Body of pancreas (tissue), 4 donors: ENCODE measurements around the gene GGTA1.
"Not testable (repeated sequence)": the region's sequence is repeated elsewhere in the genome, so short reads cannot be mapped to it uniquely, and the experiment has no call there.

Experiments used
- POLR2A ChIP-seq, 3 donors: fragments of 450-650 bp; IDR thresholded peaks; one replicate each; pipeline ENCODE4 v1.6.1; 2016; ENCODE audit warnings: antibody characterized with exemption in 3 of 3, mild to moderate bottlenecking in 2 of 3
- TF ChIP-seq, protein P1 (sequence below), 7 experiments: fragments of 450-650 bp in 4 of 7; fragments of 200-600 bp in 3 of 7; sonication (generic) in 3 of 7; IDR thresholded peaks; one replicate each; pipeline ENCODE4 v1.5.1; 2016 to 2019; ENCODE audit warnings: antibody characterized with exemption in 7 of 7

DNA sequence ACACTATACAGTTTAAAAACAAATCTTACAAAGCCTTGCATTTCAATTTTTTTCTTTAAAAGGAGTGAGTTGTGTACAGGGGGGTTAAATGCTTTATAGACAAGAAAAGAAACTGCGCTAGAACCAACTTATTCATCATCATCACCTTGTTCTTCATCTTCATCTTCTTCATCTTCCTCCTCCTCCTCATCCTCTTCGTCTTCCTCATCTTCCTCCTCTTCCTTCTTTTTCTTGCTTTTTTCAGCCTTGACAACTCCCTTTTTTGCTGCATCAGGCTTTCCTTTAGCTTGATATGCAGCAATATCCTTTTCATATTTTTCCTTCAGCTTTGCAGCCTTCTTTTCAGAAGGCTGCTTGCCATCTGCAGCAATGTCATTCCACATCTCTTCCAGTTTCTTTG is 20.0 kb upstream of the GGTA1 start:
- TF ChIP-seq, protein P1, sequence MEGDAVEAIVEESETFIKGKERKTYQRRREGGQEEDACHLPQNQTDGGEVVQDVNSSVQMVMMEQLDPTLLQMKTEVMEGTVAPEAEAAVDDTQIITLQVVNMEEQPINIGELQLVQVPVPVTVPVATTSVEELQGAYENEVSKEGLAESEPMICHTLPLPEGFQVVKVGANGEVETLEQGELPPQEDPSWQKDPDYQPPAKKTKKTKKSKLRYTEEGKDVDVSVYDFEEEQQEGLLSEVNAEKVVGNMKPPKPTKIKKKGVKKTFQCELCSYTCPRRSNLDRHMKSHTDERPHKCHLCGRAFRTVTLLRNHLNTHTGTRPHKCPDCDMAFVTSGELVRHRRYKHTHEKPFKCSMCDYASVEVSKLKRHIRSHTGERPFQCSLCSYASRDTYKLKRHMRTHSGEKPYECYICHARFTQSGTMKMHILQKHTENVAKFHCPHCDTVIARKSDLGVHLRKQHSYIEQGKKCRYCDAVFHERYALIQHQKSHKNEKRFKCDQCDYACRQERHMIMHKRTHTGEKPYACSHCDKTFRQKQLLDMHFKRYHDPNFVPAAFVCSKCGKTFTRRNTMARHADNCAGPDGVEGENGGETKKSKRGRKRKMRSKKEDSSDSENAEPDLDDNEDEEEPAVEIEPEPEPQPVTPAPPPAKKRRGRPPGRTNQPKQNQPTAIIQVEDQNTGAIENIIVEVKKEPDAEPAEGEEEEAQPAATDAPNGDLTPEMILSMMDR (IDR thresholded peaks at IDR 0.05), result not testable (repeated sequence)
- not testable (repeated sequence) for TF ChIP-seq POLR2A (IDR thresholded peaks at IDR 0.05)
